ENCODE measurements around the gene TMEM82.

Gene TMEM82

DNA sequence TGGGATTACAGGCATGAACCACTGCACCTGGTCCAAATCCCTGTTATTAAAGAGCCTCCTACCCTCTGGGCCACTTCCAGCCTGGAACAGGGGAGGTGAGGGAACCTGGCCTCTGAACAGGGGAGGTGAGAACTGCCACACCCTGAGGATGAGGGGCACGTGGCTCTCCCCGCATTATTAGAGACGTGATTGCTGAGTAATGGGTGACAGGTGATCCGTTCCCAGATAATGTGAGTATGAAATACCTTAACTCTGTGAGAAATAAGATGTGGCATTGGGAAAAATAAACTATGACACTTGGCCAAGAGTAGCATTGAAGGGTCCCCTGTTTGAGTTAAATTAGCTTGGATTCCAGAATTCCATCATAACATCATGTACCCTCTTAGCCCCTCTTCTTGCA is 19.9 kb upstream of the TMEM82 start:
- DNase-seq = no peak

DNA sequence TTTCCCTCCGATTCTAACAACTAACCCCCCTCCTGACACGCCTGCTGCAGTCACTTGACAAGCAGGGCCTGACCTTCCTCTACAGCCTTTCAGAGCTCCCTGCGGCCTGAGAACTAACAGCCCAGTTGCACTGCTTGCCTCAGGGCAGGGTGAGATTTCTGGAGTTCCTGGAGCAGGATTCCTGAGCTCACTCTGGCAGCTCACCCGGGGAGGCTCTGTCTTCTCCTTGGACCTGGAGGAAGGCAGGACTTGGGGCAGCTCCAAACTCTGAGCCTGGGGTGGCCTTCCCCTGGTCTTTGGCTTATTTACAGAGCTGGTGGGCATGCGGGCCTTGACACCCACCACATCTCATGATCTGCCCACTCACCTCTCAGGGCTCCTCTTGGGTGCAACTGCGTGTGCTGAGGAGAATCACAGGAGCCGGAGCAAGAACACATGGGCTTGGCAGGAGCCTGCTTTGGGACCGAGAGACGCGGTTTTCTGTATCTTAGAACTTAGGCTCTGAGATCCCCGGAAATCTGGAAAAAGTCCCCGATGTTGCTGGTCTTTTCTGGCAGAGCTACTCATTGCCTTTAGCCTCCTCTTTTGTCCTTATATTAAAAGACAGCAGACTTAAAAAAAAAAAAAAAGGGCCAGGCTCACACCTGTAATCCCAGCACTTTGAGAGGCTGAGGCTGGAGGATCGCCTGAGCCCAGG is 19.3 kb upstream of the TMEM82 start:
- DNase-seq = no peak

DNA sequence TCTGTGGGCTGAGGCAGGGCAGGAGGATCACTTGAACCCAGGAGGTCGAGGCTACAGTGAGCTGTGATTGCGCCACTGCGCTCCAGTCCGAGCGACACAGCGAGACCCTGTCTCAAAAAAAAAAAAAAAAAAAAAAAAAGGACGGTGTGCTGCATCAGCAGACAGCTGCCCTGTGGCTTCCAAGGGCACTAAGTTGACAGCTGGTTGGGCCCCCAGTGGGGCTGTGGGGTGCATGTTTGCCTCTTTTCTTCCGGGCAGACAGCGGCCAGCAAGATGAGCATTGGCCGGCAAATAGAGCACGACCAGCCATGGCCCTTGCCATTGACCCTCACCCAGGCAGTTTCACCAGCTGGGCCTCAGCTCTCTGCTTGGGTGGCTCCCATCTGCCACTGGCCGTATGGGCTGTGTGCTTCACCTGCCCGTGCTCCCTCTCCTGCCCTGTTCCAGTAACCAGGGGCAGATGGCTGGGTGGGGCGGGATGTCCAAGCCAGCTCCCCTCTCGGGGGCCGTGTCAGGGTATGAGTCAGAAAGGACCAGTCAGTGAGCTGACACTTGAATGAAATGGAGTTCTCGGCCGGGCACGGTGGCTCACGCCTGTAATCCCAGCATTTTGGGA is 18.6 kb upstream of the TMEM82 start:
- no peak for DNase-seq

DNA sequence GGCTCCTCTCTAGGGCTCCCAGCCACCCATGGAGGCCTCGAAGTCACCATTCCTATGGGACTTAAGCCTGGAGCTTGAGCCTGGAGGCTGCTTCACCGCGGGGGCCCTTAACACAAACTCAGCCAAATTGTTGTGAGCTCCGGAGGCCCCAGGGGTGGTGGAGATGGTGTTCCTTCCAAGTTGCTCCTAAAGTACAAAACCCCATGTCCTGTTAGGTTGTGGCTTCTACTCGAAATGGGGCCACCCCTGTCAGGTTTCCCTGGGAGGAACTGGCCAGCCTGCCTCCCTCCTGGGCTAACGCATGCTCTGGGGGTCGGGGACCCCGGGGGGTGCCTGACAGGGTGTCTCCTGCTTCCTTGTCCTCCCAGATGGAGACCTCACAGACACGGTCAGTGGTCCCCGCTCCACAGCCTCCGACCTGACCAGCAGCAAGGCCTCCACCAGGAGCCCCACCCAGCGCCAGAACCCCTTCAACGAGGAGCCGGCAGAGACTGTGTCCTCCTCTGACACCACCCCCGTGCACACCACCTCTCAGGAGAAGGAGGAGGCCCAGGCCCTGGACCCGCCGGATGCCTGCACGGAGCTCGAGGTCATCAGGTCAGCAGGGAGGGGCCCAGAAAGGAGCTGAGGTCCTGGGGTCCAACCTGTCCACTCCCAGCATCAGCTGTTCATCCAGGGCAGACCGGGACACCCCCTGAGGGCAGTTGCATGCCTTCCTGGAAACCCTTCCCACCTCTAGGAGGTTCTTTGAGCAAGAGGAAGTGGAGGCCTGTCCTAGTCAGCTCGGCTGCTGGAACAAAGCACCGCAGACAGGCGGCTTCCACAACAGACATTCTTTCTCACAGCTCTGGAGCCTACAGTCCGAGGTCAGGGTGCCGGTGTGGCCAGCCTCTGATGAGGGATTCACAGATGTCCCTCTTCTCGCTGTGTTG is 17.1 kb upstream of the TMEM82 start:
- no peak for DNase-seq

DNA sequence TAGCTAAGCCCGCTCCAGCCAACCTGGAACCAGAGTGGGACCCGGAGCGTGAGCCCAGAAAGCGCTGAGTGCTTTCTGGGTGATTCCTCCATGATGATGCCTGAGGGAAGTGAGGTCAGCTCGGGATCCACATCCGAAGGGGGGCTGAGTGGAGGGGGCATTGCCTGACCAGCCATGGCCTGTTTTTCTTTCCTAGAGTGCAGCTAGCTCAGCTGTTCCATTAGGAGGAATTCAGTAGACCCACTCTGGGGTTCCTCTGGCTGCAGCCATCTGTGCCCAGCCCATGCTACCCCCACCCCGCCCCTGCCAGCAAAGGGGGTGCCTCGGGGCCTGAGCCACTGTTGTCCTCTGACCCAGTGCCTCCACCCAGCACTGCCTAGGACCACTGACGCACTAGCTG is 15.8 kb upstream of the TMEM82 start:
- DNase-seq = no peak

DNA sequence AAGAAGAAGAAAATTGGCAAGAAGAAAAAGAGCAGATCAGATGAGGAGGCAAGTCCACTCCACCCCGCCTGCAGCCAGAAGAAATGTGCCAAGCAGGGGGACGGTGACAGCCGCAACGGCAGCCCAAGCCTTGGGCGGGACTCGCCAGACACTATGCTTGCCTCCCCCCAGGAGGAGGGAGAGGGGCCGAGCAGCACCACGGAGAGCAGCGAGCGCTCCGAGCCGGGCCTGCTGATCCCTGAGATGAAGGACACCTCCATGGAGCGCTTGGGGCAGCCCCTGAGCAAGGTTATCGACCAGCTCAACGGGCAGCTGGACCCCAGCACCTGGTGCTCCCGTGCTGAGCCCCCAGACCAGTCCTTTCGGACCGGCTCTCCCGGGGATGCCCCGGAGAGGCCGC is 15.3 kb upstream of the TMEM82 start:
- DNase-seq = no peak

DNA sequence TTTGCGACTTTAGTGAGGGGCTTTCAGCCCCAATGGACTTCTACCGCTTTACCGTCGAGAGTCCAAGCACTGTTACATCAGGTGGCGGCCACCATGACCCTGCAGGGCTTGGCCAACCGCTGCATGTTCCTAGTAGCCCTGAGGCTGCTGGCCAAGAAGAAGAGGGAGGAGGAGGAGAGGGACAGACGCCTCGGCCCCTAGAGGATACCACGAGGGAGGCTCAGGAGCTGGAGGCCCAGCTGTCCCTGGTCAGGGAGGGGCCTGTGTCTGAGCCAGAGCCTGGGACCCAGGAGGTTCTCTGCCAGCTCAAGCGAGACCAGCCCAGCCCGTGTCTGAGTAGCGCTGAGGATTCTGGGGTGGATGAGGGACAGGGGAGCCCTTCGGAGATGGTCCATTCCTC is 14.9 kb upstream of the TMEM82 start:
- no peak for DNase-seq

DNA sequence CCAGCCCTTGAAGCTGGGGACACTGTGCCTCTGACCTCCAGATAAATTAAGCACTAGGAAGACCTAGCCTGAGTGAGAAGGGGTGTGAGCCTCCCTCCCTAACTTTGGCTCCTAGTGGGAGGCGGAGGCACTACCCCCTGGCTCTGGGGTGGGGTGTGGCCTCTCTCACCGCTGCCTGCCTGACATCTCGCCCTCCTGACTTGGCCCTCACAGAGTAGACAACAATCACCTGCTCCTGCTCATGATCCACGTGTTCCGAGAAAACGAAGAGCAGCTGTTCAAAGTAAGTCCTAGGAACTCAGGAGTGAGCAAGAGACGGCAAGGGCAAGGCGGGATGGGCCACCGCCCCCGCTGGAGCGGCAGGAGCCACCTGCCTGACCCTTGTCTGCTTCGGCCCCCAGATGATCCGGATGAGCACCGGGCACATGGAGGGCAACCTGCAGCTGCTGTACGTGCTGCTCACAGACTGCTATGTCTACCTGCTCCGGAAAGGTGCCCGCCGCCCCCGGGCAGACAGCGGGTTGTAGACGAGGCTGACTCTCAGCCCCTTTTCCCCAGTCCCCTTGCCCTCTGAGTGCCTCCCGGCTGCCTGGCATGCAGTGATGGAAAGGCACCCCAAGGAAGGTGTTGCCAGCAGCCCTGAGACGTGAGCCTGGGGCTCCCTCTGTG is 14.3 kb upstream of the TMEM82 start:
- no peak for DNase-seq

DNA sequence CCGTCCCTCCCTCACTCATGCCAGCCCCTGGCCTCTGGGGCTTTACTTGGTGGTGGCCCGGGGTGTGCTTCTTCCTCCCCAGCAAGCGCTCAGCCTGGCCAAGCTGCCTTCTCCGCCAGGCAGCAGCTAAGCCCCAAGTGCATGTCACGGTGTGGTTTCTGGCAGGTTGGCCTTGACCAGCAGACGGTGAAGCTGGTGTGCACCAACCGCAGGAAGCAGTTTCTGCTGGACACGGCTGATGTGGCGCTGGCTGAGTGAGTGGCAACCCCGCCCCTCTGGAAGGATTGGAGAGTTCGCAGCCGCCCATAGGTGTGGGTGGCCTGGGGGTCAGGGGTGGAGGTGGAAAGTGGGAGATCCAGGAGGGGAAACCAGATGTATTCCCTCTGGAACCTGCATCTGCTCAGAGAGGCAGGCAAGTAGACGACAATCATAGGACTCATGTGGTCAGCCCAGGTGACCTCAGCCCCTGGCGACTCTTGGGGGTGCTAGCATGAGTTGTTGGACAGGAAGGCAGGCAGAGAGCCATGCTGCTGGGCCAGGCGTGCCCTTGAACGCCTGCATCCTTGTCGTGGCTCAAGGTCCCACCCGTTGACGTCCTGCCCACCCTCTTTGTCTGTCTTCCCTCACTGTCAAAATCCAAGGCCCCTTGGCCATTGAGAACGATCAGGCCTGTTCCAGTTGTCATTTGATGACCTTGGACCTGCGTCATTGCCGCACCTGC is 13.2 kb upstream of the TMEM82 start:
- DNase-seq = no peak

DNA sequence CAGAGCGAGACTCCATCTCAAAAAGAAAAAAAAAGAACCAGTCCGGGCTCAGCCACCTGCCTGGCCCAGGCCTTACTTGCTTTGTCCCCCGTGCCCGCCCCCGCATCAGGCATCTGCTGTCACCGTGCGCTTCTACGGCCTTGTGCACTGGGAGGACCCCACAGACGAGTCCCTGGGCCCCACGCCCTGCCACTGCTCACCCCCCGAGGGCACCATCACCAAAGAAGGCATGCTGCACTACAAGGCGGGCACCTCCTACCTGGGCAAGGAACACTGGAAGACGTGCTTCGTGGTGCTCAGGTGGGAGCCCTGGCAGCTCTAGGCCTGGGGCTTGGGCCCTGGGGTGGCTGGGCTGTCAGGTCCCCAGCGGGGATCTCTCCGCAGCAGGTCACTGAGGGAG is 11.9 kb upstream of the TMEM82 start:
- DNase-seq = no peak

DNA sequence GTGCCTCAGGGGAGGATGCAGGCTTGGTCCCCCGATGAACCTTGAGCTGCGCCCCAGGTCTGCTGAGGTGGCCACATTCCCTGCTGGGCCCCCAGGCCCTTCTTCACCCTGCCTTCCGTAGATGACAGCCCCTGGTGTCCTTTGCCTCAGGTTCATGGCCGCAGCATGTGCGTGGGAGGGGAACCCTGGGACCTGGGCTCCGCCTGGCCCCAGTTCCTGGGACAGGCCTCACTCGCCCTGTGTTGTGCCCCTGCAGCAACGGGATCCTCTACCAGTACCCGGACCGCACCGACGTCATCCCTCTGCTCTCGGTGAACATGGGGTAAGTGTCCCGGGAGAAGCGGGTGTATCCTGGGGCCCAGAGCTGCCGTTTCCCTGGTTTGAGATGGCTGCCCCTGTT is 11.4 kb upstream of the TMEM82 start:
- DNase-seq = no peak

DNA sequence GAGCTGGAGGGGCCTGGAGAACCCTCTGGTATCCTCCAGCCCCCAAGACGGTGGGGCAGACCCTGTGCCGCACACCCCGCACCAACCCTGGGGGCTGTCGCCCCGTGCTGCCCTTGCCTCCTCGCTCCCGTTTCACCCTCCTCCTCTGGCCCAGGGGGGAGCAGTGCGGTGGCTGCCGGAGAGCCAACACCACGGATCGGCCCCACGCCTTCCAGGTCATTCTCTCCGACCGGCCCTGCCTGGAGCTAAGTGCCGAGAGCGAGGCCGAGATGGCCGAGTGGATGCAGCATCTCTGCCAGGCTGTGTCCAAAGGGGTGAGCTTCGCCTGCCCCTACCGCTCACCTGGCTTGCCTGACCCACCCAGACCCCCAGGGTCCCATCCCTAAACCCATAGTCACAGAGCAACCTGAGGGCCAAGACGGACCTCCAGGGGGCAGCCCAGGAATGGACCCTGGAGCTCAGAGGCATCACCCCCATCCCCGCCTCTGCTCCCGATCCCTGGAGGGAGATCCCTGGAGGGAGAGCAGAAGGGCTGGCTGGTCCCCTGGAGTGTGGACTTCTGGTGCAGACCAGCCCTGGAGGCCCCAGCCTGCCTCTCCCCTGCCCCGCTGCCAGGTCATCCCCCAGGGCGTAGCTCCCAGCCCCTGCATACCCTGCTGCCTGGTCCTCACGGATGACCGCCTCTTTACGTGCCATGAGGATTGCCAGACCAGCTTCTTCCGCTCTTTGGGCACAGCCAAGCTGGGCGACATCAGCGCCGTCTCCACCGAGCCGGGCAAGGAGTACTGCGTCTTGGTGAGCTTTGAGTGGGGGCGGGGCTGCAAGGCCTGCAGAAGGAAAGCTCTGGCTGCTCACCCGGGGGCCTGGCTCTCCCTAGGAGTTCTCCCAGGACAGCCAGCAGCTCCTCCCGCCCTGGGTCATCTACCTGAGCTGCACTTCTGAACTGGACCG is 10.3 kb upstream of the TMEM82 start:
- DNase-seq = no peak

DNA sequence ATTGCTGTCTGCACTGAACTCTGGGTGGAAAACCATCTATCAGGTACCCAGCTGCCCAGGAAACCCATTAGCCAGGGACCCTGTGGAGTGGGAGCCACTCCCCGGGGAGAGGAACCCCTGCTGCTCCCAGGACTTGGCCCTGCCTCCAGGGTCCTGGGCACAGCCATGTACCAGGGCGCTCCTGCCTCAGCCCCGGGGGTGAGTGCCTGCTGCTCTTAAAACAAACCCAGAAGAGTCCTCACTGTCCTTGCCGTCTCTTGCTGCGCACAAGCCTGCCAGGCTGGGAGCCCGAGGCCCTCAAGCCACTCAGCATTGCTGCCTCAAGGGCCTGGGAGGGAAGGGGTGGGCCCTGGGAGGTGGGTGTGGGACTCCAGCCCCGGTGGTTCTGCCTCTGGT is 9.6 kb upstream of the TMEM82 start:
- no peak for DNase-seq

DNA sequence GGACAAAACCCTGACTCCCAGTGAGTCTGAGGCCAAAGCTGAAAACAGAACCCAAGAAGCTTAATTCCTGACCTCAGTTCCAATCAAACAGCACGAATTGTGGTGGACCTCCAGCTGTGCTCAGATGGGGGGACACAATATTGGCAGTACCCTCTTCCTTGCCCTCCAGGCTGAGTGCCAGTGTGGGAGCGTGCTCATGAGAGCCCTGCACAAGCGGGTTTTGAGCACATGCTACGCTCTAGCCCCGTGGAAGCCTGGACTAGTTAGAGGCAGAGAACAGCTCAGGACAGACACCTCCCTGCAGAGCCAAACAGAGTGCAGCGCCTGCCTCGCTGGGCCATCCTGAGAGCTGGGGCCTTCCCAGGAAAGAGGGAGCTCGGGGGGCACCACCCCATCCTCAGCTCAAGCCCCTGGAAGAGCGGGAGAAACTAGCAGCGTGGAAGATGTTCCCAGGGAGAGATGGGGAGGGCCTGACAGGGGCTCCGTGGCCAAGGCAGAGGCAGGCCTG is 9.0 kb upstream of the TMEM82 start:
- DNase-seq = no peak

DNA sequence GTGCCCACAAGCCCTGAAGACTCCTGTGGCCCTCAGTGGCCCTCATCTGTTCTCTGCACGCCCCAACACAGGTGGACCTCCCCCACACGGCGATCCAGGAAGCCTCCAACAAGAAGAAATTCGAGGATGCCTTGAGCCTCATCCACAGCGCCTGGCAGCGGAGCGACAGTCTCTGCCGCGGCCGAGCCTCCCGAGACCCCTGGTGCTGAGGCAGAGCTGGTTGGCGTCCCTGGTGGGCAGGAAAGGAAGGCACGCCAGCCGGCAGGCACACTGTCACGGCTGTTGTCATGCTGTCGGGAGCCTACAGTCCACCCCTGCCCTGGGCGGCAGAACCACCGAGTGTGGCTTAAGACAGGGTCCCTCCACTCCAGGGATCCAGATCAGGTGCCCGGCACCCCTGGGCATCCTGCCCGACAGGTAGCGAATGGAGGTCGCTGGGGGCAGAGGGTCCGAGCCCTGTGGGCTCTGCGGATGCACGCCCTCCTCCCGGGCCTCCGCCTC is 8.5 kb upstream of the TMEM82 start:
- no peak for DNase-seq

DNA sequence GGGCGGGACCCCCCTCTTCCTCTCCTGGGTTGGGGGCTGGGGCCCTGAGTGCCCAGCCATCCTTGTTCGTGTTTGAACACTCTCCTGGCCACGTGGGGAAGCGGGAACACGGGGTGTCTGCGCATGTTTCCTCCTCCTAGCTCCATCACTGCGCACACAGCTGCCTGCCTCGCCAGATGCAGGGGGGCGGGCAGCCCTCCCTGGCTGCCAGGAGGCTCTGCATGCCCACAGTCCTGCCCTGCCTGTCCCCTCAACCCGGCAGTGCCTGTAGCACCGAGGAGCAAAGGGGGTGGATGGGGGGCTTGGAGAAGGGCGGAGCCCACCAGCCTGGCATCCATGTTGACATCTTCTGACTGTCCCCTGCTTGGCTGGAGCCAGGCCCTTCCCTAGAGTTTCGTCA is 8.0 kb upstream of the TMEM82 start:
- no peak for DNase-seq

DNA sequence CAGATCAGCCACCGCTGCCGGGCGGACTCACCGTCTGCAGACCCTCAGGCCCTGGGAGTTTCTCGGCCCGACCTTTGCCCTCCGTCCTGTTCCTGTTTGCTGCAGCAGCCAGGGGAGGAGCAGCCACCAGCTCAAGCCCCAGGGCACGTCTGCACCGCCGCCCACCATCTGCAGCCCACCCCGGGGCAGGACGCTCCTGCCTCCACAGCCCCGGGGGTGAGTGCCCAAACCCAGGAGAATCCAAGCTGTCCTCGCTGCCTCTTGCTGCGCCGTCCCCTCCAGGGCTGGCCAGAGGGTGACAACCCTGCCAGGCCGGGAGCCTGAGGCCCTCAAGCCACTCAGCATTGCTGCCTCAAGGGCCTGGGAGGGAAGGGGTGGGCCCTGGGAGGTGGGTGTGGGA is 7.4 kb upstream of the TMEM82 start:
- DNase-seq = no peak

DNA sequence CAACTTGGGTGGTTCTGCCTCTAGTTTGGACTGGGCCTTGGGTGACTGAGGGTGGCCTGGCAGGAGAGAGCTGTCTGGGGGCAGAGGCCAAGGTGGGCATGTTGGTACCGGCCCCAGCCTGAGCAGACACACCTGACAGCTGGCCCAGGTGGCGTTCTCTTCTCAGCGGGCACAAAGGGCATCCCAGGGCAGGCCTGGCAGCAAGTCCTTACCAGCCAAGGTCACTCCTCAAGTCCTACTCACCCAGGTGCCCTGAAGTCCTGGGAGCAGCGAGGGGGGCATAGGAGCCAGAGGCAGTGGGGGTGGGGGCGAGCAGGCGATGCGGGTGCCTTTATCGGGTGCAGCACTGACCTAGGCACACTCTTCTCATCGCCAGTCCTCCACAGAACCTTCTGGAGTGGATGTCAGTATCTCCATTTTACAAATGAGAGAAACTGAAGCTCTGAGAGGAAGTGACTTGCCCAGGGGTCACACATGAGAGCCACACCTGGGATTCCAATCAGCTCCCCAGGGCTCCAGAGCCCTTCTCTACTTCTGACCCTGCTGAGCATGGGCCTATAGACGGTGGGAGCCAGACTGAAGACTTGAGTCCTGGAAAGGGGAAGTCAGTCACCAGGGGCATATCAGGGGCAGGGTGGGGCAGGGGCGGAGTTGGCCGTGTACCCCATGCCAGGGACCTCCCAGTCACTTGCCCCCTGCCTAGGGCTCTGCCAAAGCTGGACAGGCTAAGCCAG is 6.8 kb upstream of the TMEM82 start:
- DNase-seq = no peak

DNA sequence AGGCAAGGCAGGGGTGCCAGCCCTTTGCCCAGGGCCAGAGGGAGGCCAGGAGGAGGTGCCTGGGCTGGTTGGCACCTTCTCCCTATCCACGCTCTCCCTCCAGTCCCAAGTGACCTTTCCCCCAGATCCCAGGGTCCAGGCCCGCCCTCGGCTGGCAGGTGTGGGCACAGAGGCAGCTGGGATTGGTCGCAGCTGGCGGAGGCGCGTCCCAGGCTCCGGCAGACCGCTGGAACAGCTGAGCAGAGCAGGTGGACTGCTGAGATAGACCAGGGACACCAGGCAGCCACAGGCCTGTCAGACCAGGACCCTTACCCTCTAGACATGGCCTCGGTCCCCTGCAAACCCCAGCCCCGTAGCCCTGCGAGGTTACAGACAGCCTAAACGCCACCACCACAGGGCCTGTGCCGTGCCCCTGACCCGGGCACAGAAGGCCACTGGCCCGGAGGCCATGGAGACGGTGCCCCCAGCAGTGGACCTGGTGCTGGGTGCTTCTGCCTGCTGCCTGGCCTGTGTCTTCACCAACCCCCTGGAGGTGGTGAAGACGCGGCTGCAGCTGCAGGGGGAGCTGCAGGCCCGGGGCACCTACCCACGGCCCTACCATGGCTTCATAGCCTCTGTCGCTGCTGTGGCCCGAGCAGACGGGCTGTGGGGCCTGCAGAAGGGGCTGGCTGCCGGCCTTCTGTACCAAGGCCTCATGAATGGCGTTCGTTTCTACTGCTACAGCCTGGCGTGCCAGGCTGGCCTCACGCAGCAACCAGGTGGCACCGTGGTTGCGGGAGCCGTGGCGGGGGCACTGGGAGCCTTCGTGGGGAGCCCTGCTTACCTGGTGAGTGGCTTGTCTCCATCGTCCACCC is 6.0 kb upstream of the TMEM82 start, which contains the start of gene SLC25A34:
TSS of gene SLC25A34 (plus strand) at position 221 of the 854 bp plus-strand sequence. CDS start at position 449, 228 bp downstream.
- DNase-seq = no peak
